H9 (cell line): ENCODE results near the gene ZNF423. TPM values are rescaled to one million over a fixed set of nuclear protein-coding genes. Genes with fewer than 3 reads are reported as not detected.
A peak's percentile ranks its signal among the peaks of the same experiment; 100 is the strongest.

Experiments
- DNase-seq: peaks from one replicate; pipeline ENCODE4 v3.0.0-alpha.2; 2017
- H2AFZ ChIP-seq: one replicate; pipeline ENCODE4 v1.6.1; 2013; ENCODE audit warnings: mild to moderate bottlenecking, low read length, control low read depth, moderate library complexity
- H2AK5ac ChIP-seq: 2 replicates; pipeline ENCODE4 v1.6.1; 2013; ENCODE audit warnings: low read length, control low read depth, mixed read lengths; ENCODE audit not compliant: insufficient read length
- H2BK120ac ChIP-seq: one replicate; pipeline ENCODE4 v1.6.1; 2013; ENCODE audit warnings: low read depth, mild to moderate bottlenecking, low read length, control low read depth, inconsistent platforms; ENCODE audit not compliant: poor library complexity, severe bottlenecking
- H2BK12ac ChIP-seq: 2 replicates; pipeline ENCODE4 v1.6.1; 2013; ENCODE audit warnings: low read length, control low read depth, mixed read lengths, low read depth; ENCODE audit not compliant: insufficient read length
- H2BK15ac ChIP-seq: 2 replicates; pipeline ENCODE4 v1.6.1; 2013; ENCODE audit warnings: low read depth, low read length, control low read depth
- H2BK20ac ChIP-seq: one replicate; pipeline ENCODE4 v1.6.1; 2013; ENCODE audit warnings: low read depth, mild to moderate bottlenecking, low read length, control low read depth, inconsistent platforms; ENCODE audit not compliant: poor library complexity, severe bottlenecking
- H2BK5ac ChIP-seq: 2 replicates; pipeline ENCODE4 v1.6.1; 2013; ENCODE audit warnings: low read length, control low read depth, mixed read lengths; ENCODE audit not compliant: insufficient read length
- H3K14ac ChIP-seq: 2 replicates; pipeline ENCODE4 v1.6.1; 2013; ENCODE audit warnings: low read length, control low read depth; ENCODE audit not compliant: insufficient read depth
- H3K18ac ChIP-seq: 2 replicates; pipeline ENCODE4 v1.6.1; 2013; ENCODE audit warnings: low read depth, mild to moderate bottlenecking, mixed read lengths, low read length, control low read depth; ENCODE audit not compliant: insufficient read length
- H3K23ac ChIP-seq: 2 replicates; pipeline ENCODE4 v1.6.1; 2013; ENCODE audit warnings: low read length, control low read depth, mixed read lengths, low read depth; ENCODE audit not compliant: insufficient read length
- H3K23me2 ChIP-seq: 2 replicates; pipeline ENCODE4 v1.6.1; 2013; ENCODE audit warnings: low read depth, mild to moderate bottlenecking, mixed read lengths, low read length, control low read depth; ENCODE audit not compliant: insufficient read length, poor library complexity, severe bottlenecking
- H3K27ac ChIP-seq: 2 replicates; pipeline ENCODE4 v1.5.1; 2013; ENCODE audit warnings: low read length, control low read depth, mixed read lengths, low read depth; ENCODE audit not compliant: insufficient read length
- H3K27me3 ChIP-seq: 2 replicates; pipeline ENCODE4 v1.6.1; 2013; ENCODE audit warnings: low read length, control low read depth, inconsistent platforms; ENCODE audit not compliant: insufficient read depth
- H3K4ac ChIP-seq: 2 replicates; pipeline ENCODE4 v1.6.1; 2013; ENCODE audit warnings: low read depth, mild to moderate bottlenecking, control low read depth, inconsistent platforms, low read length, moderate library complexity
- H3K4me1 ChIP-seq: 2 replicates; pipeline ENCODE4 v1.6.1; 2013; ENCODE audit warnings: low read length, control low read depth, inconsistent platforms; ENCODE audit not compliant: insufficient read depth
- H3K4me2 ChIP-seq: 2 replicates; pipeline ENCODE4 v1.6.1; 2013; ENCODE audit warnings: low read length, control low read depth, mixed read lengths; ENCODE audit not compliant: insufficient read length, insufficient read depth
- H3K56ac ChIP-seq: 2 replicates; pipeline ENCODE4 v1.6.1; 2013; ENCODE audit warnings: low read depth, mild to moderate bottlenecking, mixed read lengths, low read length, control low read depth; ENCODE audit not compliant: insufficient read length
- H3K79me1 ChIP-seq: 2 replicates; pipeline ENCODE4 v1.6.1; 2013; ENCODE audit warnings: low read depth, mild to moderate bottlenecking, moderate library complexity, low read length, control low read depth, inconsistent platforms; ENCODE audit not compliant: insufficient read depth, poor library complexity, severe bottlenecking
- H3K79me2 ChIP-seq: 2 replicates; pipeline ENCODE4 v1.6.1; 2013; ENCODE audit warnings: low read length, control low read depth, inconsistent platforms; ENCODE audit not compliant: insufficient read depth
- H3K9ac ChIP-seq: 2 replicates; pipeline ENCODE4 v1.6.1; 2013; ENCODE audit warnings: low read length, control low read depth, mixed read lengths; ENCODE audit not compliant: insufficient read length; ENCODE audit errors: extremely low read depth
- H3K9me3 ChIP-seq: one replicate; pipeline ENCODE4 v1.6.1; 2013; ENCODE audit warnings: low read depth, low read length, inconsistent platforms; ENCODE audit not compliant: control insufficient read depth
- H3T11ph ChIP-seq: one replicate; pipeline ENCODE4 v1.6.1; 2013; ENCODE audit warnings: mild to moderate bottlenecking, low read length, control low read depth, inconsistent platforms
- H4K20me1 ChIP-seq: one replicate; pipeline ENCODE4 v1.6.1; 2013; ENCODE audit not compliant: control insufficient read depth, insufficient read length, insufficient read depth
- H4K5ac ChIP-seq: 2 replicates; pipeline ENCODE4 v1.6.1; 2013; ENCODE audit warnings: low read depth, mild to moderate bottlenecking, mixed read lengths, low read length, control low read depth; ENCODE audit not compliant: insufficient read length
- H4K8ac ChIP-seq: replicated peaks from 2 replicates; pipeline ENCODE4 v1.6.1; 2013; ENCODE audit warnings: low read length, control low read depth, mixed read lengths, low read depth; ENCODE audit not compliant: insufficient read length
- H4K91ac ChIP-seq: 2 replicates; pipeline ENCODE4 v1.6.1; 2013; ENCODE audit warnings: low read depth, mild to moderate bottlenecking, moderate library complexity, mixed read lengths, low read length, control low read depth; ENCODE audit not compliant: insufficient read length
- H3K27ac Mint-ChIP-seq, 3 experiments: 2 replicates in 2 of 3; 3 replicates in 1 of 3; pipeline ENCODE4 v1.8.0; 2020 to 2021; ENCODE audit warnings: mixed read lengths in 3 of 3, mild to moderate bottlenecking in 1 of 3, moderate library complexity in 1 of 3
- H3K27me3 Mint-ChIP-seq: 2 replicates; pipeline ENCODE4 v1.8.0; 2021; ENCODE audit warnings: low read depth, mild to moderate bottlenecking, moderate library complexity, mixed read lengths
- H3K36me3 Mint-ChIP-seq, 3 experiments: 2 replicates in 2 of 3; 3 replicates in 1 of 3; pipeline ENCODE4 v1.8.0; 2020 to 2021; ENCODE audit warnings: low read depth in 3 of 3, mixed read lengths in 3 of 3; ENCODE audit not compliant: insufficient read depth in 1 of 3
- H3K4me1 Mint-ChIP-seq, 2 experiments: 2 replicates each; pipeline ENCODE4 v1.8.0; 2020; ENCODE audit warnings: mixed read lengths in 2 of 2
- H3K4me3 Mint-ChIP-seq, 2 experiments: 2 replicates in 1 of 2; 3 replicates in 1 of 2; pipeline ENCODE4 v1.8.0; 2020 to 2021; ENCODE audit warnings: mild to moderate bottlenecking in 2 of 2, mixed read lengths in 2 of 2, moderate library complexity in 1 of 2
- H3K9me3 Mint-ChIP-seq, 2 experiments: 2 replicates in 1 of 2; 3 replicates in 1 of 2; pipeline ENCODE4 v1.8.0; 2020; ENCODE audit warnings: mild to moderate bottlenecking in 2 of 2, mixed read lengths in 2 of 2, moderate library complexity in 1 of 2
- WGBS: extraction: QIAGEN DNeasy Blood & Tissue Kit; methylation state at CpG from one replicate; pipeline ENCODE4 v1.1.7; 2013; ENCODE audit warnings: missing lambda C conversion rate, low lambda C conversion rate, mixed read lengths; ENCODE audit not compliant: insufficient read length; ENCODE audit errors: extremely low coverage; 5-methylcytosine and 5-hydroxymethylcytosine counted together
- total RNA-seq: library from RNA; stranded (reverse); gene quantifications from 2 replicates; pipeline ENCODE4 v1.2.1, GENCODE V29; 2021
- TF ChIP-seq, protein P1 (sequence below): fragments of 200-600 bp; sonication (generic); conservative IDR thresholded peaks from 3 replicates; pipeline ENCODE4 v1.8.0; 2021; ENCODE audit warnings: antibody characterized with exemption, mild to moderate bottlenecking

Gene ZNF423
- total RNA-seq, 1 experiment from 2014 or later, result 51.5 TPM

DNA sequence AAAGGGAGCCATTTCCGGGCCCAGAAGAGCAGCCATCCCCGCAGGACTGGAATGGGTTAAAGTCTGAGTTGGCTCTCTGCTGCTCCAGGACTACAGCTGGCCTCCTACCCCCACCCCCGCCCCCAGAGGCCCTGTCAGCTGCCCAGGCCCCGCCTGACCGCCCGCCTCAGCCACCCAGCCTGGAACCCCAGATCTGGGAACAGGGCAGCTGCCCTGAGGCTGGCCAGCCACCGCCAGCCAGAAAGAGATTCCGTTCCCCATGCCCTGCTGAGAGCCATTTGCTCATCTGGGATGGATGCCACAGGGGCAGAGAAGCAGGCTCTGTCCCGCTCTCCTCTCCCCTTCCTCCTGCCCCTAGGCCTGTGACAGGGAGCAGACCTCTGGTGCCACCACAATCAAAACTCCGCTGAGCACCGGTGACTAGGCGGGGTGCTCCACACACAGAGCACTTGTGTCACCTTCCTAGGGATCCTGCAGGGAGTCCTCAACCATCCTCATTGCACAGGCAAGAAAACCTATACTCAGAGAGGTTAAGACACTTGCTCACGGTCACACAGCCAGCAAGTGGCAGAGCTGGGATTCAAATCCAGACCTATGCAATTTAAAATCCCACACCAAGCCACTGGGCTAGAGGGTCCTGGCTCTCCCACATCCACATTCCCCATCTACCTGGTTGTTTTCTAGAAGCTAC is 44.1 kb downstream of the ZNF423 start:
- H3K27me3 ChIP-seq, result no peaks in the 10 kb centered on the region
- H2BK20ac ChIP-seq, result no peak overlapping the region
- no peak overlapping the region for H3K18ac ChIP-seq
- no peak overlapping the region for H4K5ac ChIP-seq
- H3K4ac ChIP-seq, result no peak overlapping the region
- no peak overlapping the region for H2BK12ac ChIP-seq
- H3K36me3 Mint-ChIP-seq, result peaks cover 0 to 5% (median 0%) of the 10 kb centered on the region in 3 experiments; a peak in 4 of 7 replicates
- no peak overlapping the region for H3K23ac ChIP-seq
- H4K91ac ChIP-seq, result no peak overlapping the region
- no peak overlapping the region for H2AFZ ChIP-seq
- peaks cover 41 to 47% of the 10 kb centered on the region in 2 experiments for H3K4me1 Mint-ChIP-seq
- peaks cover 13% of the 10 kb centered on the region for H3K4me1 ChIP-seq
- no peak overlapping the region for H2BK15ac ChIP-seq
- no peaks in the 10 kb centered on the region; the same call in 1 of the 2 replicates for H3K27me3 Mint-ChIP-seq
- H3K27ac Mint-ChIP-seq, result peak overlapping the region; percentile 47 to 96 (median 73); a peak in 2 of 7 replicates
- H3K9ac ChIP-seq, result no peak overlapping the region
- no peaks in the 10 kb centered on the region for H3K9me3 ChIP-seq
- H4K8ac ChIP-seq, result no peak overlapping the region
- WGBS, result no CpG with 5 or more reads among the region's 13 CpGs
- no peaks in the 10 kb centered on the region for H3K23me2 ChIP-seq
- H3K56ac ChIP-seq, result no peak overlapping the region
- no peak overlapping the region for H2BK5ac ChIP-seq
- TF ChIP-seq, protein P1, sequence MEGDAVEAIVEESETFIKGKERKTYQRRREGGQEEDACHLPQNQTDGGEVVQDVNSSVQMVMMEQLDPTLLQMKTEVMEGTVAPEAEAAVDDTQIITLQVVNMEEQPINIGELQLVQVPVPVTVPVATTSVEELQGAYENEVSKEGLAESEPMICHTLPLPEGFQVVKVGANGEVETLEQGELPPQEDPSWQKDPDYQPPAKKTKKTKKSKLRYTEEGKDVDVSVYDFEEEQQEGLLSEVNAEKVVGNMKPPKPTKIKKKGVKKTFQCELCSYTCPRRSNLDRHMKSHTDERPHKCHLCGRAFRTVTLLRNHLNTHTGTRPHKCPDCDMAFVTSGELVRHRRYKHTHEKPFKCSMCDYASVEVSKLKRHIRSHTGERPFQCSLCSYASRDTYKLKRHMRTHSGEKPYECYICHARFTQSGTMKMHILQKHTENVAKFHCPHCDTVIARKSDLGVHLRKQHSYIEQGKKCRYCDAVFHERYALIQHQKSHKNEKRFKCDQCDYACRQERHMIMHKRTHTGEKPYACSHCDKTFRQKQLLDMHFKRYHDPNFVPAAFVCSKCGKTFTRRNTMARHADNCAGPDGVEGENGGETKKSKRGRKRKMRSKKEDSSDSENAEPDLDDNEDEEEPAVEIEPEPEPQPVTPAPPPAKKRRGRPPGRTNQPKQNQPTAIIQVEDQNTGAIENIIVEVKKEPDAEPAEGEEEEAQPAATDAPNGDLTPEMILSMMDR, result no peak
- no peak overlapping the region for H3K14ac ChIP-seq
- no peaks in the 10 kb centered on the region for H4K20me1 ChIP-seq
- no peak overlapping the region for H2BK120ac ChIP-seq
- H2AK5ac ChIP-seq, result no peak overlapping the region
- H3K4me2 ChIP-seq, result no peak overlapping the region
- no peaks in the 10 kb centered on the region for H3K9me3 Mint-ChIP-seq
- H3T11ph ChIP-seq, result no peak overlapping the region
- H3K79me1 ChIP-seq, result peaks cover 6% of the 10 kb centered on the region
- no peak overlapping the region for H3K27ac ChIP-seq
- peaks cover 7% of the 10 kb centered on the region; the same call in 1 of the 2 replicates for H3K79me2 ChIP-seq
- H3K4me3 Mint-ChIP-seq, result no peak overlapping the region
- DNase-seq, result no peak
